Measurements from ENCODE around the gene SGPL1.

The SGPL1 gene

DNA sequence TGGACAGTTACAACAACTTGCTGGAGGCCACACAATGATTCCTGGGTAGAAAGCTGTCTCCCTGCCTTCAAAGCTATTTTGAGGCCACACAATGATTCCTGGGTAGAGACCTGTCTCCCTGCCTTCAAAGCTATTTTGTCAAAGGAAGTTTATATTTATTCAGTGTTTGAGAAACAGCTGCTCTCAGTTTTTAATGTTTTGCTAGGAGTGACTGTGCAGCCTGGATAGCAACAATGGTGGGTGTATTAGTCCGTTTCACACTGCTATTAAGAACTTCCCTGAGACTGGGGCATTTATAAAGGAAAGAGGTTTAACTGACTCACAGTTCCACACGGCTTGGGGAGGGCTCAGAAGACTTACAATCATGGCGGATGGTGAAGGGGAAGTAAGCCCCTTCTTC, 3.9 kb upstream of the SGPL1 start:
- DNase-seq (ENCODE audit: low read depth in 2 of 2): no peak

DNA sequence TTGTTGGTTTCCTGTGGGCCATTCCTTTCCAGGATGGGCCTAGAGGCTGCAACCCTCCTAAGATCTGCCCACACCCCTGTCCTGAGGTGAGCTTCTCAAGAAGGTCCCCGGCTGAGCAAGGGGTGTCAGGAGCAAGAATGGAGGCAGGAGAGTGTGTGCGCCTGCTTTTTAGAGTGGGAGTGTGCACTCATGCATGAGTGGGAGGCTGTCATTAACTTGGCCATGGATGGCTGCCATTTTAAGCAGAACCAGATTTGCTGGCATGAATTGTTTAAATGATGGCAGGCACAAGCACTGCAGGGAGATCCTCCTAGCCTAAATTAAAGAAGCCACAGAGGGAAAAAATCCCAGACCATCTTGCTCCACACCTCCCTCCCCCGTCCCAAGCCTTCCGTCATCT, 2.9 kb upstream of the SGPL1 start:
- DNase-seq (ENCODE audit: low read depth in 2 of 2): no peak

DNA sequence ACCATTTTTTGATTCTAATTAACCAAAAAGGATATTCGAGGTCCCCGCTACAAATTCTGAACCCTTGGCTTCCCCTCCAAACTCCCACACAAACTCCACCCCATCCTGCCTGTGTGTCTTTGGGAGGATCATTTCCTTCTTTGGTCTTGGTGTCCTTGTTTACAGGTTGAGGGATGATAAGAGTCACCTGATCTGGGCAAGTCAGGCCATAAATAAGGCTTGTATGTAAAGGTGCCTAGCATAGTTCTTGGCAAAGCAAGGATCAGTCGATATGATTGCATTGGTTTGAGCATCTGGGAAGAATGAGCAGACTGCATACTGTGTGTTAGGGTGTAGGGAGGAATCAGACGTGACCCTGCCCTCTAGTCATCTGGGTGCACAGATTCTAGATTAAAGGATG, 1.6 kb upstream of the SGPL1 start:
- no peak for DNase-seq (ENCODE audit: low read depth in 2 of 2)

DNA sequence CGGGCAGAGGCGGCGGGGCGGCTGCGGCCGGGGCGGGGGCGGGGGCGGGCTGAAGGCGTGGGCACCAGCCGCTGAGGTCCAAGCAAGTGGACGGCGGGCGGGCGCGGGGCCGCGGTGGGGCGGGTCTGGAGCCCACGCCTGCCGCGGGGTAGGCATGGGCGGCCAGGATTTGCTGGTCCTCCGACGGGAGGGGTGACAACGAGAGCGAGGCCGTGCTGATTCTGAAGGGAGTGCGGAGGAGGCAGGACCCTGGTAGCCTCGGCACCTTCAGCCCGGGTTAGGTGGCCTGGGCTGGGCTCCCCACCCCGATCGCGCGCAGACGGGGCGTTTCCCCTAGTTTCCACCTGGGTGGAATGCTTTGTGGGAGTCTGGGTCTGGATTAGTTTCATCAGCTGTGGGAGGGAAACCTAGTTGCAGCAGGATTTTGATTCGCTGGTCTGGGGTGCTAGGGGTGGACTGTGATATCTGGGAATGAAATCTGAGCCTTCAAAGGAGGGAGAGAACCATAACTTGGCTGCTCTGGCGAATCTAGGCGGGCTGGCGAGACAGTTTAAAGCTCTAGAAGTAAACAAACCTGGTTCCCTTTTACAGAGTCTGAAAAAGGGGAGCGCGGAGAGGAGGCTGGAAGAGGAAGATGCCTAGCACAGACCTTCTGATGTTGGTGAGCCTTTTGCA, 609 bp downstream of the SGPL1 start:
- DNase-seq (ENCODE audit: low read depth in 2 of 2): peak; percentile 11 to 19

DNA sequence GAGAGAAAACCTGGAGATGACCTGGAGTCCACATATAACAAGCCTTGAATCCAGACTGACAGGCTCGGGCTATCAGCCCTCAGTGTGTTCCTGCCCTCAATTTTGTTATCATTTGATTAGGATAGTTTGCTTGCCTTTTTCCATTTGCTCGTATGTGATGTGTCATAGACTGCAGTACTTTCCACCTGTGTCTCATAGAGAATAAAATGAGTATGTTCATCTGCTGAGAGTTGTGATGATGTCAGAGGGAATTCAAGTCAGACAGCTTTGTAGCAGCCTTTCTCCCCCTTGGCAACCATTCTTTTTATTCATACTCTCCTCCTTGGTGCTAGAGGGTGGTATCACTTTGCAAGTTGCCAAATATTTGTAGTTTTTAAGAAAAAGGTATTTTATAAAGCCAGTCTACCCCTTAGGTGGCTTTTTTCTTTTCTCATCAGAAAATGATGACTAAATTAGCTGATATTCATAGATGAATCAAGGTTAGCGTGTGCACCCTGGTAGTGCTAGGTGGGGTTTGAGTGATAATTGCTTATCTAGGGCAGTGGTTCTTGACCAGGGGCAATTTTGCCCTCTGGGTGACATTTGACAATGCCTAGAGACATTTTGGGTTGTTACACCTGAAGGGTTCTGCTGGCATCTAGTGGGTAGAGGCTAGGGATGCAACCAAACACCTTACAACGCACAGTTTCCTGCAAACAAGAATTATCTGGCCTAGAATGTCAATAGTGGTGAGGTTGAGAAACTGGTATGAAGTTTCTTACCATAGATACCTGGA, 5.4 kb downstream of the SGPL1 start:
- no peak for DNase-seq (ENCODE audit: low read depth in 2 of 2)

DNA sequence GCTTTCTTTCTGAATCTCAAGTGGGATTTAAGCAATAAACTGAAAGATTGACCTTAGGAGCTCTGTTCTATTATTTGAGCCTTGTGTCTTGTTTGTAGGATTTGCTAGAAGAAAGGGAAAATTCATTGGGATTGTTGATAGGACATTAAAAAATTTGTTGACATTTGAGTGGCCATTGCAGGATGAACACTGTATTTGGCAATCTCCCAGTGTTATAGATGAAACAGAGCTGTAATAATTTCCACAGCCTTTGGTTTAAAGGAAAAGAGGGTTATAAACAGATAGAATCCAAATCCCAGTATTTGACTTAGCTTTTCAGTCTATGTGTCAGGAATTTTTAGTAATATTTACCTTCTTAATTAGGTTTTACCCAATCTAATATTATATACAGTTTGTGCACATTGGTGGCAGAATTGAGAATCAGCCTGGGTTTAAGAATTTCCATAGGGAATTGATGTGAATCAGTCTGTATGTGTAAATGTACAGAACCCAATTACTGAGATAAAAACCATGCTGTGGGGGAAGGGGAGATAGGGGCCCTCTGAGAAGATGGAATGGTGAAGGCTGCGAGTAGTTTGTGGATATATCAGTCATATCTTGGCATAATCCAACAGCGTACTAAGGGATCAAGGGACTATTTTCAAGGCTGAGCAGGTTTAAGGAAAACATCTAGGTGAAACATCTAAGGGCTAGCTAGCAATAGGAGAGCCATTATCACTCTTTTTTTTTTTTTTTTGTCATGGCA, 6.5 kb downstream of the SGPL1 start:
- DNase-seq (ENCODE audit: low read depth in 2 of 2): no peak

DNA sequence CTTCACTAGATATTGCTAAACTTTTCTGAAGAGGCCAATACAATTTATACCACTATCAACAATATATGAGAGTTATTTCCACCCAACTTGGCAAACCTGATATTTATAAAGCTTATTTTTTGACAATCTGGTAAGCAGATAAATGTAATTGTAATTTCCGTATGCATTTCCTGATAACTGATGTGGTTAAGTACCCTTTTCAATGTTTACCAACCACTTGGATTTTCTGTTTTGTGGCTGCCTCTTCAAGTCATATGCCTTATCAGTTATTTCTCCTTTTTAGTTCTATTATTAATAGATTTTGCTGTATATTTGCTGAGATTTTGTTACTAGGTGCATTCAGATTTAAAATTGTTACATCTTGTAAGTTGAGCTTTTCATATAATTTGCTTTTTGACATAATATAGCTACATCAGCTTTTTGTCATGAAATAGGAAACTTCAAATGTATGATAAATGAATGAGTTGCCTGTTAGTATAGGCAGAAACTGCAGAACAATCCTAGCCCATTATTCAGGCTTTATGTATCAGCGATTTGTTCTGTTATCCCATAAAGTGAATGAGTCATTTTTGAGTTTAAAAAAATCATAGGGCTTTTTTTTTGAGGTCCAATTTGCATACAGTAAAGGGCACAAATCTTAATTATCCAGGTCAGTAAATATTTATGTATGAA, 11.5 kb downstream of the SGPL1 start:
- no peak for DNase-seq (ENCODE audit: low read depth in 2 of 2)

DNA sequence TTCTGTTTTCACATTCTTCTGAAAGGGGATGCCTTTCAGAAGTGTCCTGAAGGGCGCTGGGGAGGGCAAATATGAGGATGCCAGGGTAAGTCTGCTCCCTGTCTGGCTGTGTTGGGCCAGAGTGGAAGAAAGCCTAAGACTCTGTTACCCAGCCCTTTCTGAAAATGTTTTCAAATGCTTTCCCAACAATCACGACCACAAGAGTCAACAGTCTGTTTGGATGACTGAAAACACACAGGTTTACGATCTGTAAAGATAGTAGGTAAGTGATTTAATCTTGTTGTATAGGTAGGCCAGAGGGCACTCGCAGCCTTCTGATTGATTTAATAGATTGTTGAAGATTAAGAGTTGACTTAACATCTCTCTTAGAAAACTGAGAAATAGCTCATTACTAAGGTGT, 13.2 kb downstream of the SGPL1 start:
- DNase-seq (ENCODE audit: low read depth in 2 of 2): no peak

DNA sequence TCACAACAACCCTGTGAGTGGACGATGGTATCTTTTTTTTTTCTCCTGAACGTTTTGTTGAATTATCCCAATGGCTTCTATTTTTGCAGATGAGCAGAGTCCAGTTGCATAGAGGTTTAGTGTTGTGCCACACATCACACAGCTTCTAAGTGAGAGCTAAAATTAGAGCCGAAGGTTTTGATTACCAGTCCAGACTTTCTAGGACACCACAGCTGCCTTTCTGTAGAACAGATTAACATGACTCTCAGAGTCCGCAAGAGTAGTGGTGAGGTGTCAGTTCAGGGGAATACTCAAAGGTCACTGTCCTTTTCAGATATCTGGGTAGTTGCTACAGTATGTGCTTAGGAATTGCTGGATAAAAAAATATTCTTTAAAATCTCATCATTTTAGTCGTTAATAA, 13.8 kb downstream of the SGPL1 start:
- DNase-seq (ENCODE audit: low read depth in 2 of 2): no peak

DNA sequence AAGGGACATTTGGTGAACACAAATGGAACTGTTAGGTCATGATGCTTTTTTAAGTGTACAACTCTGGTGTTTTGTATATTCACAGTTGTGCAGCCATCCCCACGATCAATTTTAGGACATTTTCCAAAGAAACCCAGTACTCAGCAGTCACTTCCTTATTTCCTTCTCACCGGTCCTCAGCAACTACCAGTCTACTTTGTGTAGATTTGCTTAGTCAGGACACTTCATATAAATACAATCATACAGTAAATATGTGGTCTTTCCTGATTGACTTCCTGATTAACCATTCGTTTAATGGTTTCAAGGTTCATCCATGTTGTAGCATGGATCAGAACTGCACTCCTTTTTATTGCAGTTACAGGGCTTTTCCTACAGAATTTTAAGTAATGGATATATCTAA, 14.4 kb downstream of the SGPL1 start:
- no peak for DNase-seq (ENCODE audit: low read depth in 2 of 2)

DNA sequence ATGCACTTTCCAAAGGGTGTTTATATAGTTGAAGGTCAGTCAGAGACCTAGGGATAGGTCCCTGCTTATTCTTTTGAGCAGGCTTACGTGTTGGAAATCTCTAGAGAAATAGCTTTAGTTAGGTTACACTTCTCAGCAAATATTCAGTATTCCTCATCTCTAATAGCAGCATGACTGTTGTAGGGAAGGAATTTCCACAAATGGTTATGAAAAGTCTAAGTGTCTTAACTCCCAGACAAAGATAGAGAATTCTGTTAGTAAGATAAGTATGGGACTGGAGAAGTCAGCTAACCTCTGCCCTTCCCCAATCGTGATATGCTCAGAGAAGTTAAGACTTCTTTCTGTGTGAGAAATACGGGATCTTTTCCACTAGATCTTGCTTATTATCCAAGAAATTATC, 16.5 kb downstream of the SGPL1 start:
- DNase-seq (ENCODE audit: low read depth in 2 of 2): no peak

DNA sequence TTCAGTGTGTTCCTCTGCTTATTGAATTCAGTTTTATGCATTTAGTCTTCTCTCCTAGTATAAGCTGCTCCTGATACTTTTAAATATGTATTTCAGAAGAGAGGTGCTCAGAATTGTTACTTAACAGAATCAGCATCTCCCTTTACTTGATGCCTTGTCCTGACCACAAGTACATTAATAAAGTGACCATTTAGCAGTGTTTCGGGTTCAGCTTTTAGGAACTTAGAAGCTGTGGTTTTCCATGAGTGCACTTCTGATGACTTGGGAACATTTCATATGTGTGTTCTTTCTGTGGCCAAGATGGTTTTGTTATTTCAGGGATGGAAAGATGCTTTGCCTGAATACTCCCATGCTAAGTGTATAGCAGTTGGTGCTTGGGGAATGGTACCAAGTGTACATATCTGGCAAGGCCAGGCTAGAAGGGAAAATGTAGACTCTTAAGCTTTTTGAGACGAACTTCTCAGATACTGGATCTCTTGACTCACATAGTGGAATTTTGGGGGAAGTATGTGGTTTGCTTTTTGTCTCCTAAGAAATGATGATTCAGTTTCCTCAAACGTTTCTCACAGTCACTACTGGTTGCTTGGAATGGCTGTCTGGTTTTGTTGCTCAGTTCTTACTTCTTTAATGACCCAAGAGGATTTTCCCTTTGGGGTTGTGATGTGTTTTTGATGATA, 17.2 kb downstream of the SGPL1 start:
- DNase-seq (ENCODE audit: low read depth in 2 of 2): no peak

DNA sequence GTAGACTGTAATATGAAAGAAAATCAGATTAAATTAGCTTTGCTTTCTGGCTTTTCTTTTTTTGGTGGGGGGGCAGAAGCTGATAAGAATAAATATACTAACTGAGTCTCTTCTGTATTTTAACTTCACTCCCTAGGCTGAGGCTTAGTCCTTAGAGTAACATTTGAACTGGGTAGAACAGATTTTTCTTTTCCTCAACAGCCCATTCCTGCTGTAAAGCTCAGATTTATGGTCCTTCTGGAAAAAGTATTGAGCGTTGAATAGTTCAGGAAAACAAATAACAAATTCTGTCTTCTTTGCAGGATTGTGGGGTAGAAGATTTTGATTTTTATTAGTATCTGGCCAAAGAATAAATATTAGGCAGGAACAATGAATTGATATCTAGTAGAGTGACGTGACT, 17.9 kb downstream of the SGPL1 start:
- no peak for DNase-seq (ENCODE audit: low read depth in 2 of 2)

DNA sequence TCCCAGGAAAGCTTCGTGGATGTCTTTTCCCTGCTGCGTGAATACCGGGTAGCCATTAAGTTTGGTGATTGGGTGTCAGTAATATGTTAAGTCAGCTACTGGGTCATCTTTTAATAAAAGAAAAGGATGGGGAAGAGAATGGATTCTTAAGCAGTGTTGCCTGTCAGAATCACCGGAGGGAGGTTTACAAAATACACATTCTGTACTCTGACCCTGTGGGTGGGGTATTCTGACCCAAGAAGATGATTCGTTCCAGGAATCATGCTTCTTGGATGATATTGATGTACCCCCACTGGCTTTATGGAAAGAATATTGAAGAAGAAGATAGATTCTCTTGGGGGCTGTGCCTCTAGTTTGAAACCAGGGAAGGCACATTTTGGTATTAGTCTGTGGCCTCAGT, 18.3 kb downstream of the SGPL1 start:
- DNase-seq (ENCODE audit: low read depth in 2 of 2): no peak

DNA sequence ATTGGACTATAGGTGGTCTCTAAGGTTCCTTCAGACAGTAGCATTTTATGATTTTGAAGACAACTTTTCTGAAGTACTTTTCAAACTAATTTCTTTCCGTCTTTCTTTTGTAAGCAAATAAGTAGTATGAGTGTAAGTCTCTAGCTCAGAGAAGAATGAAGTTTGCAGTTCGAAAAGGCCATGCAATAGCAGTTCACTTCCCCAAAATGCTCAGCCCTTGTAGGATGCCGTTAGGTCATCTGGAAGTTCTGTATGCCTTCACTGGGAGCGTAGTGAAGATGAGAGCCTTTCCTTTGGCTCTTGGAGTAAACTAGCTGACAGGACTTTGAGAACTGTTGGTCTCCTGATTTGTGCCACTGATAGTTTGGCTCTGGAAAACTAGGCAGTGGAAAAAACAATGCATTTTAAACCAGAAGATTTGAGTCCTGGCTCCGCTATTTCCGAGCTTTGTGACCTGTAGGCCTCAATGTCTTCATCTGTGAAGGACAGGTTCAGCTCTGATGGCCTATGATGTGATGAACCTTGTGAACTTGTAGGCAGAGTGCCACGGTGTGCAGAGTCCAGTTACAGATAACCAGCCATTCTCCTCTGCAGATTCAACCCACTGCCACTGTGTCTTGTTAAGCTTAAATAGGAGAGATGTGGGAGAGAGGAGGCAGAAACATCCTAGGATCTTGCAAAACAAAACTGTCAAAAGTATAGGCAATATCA, 18.8 kb downstream of the SGPL1 start:
- no peak for DNase-seq (ENCODE audit: low read depth in 2 of 2)

DNA sequence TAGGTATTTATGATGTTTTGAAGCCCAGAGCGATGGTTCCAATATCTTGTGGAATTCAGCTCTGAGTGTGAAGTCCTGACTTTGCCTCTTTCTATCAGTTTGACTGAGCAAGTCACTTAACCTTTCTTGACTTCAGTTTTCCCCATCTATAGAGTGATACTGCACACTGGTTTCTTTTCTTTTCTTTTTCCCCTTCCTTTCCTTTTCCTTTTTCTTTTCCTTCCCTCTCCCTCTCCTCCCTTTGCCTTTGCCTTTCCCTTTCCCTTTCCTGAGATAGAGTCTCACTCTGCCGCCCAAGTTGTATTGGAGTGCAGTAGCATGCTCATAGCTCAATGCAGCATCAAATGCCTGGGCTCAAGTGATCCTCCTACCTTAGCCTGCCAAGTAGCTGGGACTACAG, 20.6 kb downstream of the SGPL1 start:
- no peak for DNase-seq (ENCODE audit: low read depth in 2 of 2)

DNA sequence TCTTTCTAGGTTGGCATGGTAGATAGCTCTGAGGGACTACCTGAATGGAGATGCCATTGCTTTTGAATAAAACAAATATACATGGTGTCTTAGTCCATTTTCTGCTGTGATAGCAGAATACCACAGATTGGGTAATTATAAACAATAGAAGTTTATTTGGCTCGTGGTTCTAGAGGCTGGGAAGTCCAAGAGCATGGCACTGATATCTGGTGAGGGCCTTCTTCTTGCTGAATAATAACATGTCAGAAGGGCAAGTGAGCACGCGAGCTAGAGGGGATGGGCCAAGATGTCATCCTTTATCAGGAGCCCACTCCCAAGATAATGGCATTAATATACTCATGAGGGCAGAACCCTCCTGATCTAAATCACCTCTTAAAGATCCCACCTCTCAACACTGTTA, 21.9 kb downstream of the SGPL1 start:
- no peak for DNase-seq (ENCODE audit: low read depth in 2 of 2)

DNA sequence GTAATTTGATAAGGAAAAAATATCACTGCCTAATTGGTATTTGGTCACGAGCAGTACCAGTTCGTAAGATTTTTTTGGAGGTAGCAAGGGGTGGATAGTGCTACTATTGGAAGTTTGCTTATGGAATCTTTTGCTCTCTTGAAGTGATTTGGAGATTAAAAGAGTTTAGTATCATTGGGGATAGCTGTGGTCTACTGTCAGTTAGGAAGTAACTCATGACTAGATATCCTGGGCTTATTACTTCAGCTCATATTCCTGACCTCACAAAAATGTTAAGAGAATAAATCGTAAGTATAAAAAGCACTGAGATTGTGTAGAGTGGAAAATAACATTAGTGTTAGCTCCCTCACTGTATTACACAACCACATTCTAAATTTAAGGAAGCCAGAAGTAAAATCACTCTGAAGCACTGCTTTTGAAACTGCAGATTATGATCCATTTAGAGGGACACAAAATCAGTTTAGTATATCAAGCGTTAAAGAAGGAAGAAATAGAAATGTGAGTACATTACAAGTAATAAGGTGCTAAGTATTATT, 22.6 kb downstream of the SGPL1 start:
- DNase-seq (ENCODE audit: low read depth in 2 of 2): no peak

DNA sequence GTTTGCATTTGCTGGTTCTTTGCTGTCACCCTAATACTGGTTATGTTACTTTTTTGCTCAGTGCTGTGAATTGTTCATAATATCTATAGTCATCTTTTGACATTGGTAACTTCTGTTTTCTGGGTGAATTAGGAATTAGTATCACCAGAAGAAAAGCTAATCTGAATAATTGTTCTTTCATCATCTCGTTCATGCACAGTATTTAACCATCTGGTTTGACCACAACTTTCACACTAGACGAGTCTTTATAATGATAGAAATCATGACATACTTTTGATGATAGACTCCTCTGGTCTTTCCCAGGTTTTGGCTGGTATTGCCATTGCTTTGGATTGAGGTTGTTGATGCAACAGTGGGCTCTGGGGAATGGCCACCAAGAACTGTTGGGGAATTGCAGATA, 25.1 kb downstream of the SGPL1 start:
- DNase-seq (ENCODE audit: low read depth in 2 of 2): no peak

DNA sequence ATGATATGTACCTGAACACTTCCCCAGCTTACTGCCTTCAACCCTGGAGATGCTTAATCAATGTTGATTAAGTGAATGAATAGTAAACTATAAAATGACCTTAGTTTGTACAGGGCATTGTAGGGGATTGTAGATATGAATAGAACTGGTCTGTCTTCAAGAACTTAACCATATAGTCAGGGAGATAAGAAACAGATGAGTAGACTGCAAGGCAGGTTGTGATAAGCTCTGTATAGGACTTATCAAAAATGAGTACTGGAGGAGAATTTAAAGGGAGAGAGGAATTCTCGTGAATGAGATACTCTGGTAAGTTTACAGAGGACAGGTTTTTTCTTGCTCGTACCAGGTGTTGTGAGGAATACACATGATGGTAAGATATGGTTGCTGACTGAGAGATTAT, 27.6 kb downstream of the SGPL1 start:
- no peak for DNase-seq (ENCODE audit: low read depth in 2 of 2)
